Karpas-422 (cell line): ENCODE results near the gene MFSD6L. TPM values are rescaled to one million over a fixed set of nuclear protein-coding genes. Genes with fewer than 3 reads are reported as not detected.
A peak's percentile ranks its signal among the peaks of the same experiment; 100 is the strongest.

Source experiments
- DNase-seq: peaks from one replicate; pipeline ENCODE4 v3.0.0-alpha.2; 2015
- H2AFZ ChIP-seq: fragments of 200-600 bp; sonication (generic); 2 replicates; pipeline ENCODE4 v1.6.1; 2014; ENCODE audit warnings: antibody characterized with exemption, low read length, mixed read lengths
- H3K27ac ChIP-seq: fragments of 200-600 bp; sonication (generic); 2 replicates; pipeline ENCODE4 v1.5.1; 2014; ENCODE audit warnings: mild to moderate bottlenecking, low read length, moderate library complexity
- H3K27me3 ChIP-seq: fragments of 200-600 bp; sonication (generic); 2 replicates; pipeline ENCODE4 v1.6.1; 2014; ENCODE audit warnings: low read length, mixed read lengths
- H3K36me3 ChIP-seq: fragments of 200-600 bp; sonication (generic); 2 replicates; pipeline ENCODE4 v1.6.1; 2014; ENCODE audit warnings: low read length, mixed read lengths; ENCODE audit not compliant: insufficient read depth
- H3K4me1 ChIP-seq: fragments of 200-600 bp; sonication (generic); 2 replicates; pipeline ENCODE4 v1.6.1; 2014; ENCODE audit warnings: mild to moderate bottlenecking, low read length, mixed read lengths
- H3K4me2 ChIP-seq: fragments of 200-600 bp; sonication (generic); 2 replicates; pipeline ENCODE4 v1.6.1; 2014; ENCODE audit warnings: low read length, low read depth, mild to moderate bottlenecking; ENCODE audit not compliant: poor library complexity, severe bottlenecking
- H3K4me3 ChIP-seq: fragments of 200-600 bp; sonication (generic); 2 replicates; pipeline ENCODE4 v1.5.1; 2014; ENCODE audit warnings: mild to moderate bottlenecking, antibody characterized with exemption, low read length, mixed read lengths
- H3K79me2 ChIP-seq: fragments of 200-600 bp; sonication (generic); 2 replicates; pipeline ENCODE4 v1.6.1; 2014; ENCODE audit warnings: mild to moderate bottlenecking, low read length, mixed read lengths
- H3K9ac ChIP-seq: fragments of 200-600 bp; sonication (generic); 2 replicates; pipeline ENCODE4 v1.6.0; 2014; ENCODE audit warnings: low read length
- H3K9me2 ChIP-seq: fragments of 200-600 bp; sonication (generic), shearing (Covaris generic); replicated peaks from 2 replicates; pipeline ENCODE4 v1.6.0; 2014; ENCODE audit warnings: mild to moderate bottlenecking, low read length, moderate library complexity; ENCODE audit not compliant: insufficient read depth
- H3K9me3 ChIP-seq: fragments of 300-700, 200-600 bp; sonication (generic); 2 replicates; pipeline ENCODE4 v1.6.1; 2014; ENCODE audit warnings: low read length, mixed read lengths
- H4K20me1 ChIP-seq: fragments of 200-600 bp; sonication (generic); 2 replicates; pipeline ENCODE4 v1.6.1; 2014; ENCODE audit warnings: mild to moderate bottlenecking, antibody characterized with exemption, low read length, low read depth; ENCODE audit not compliant: insufficient read depth
- total RNA-seq: library from RNA; depleted of rRNA; stranded (reverse); fragments of >200 nt; shearing (Covaris generic); gene quantifications from 2 replicates; pipeline ENCODE4 v1.2.3, GENCODE V29; 2014; ENCODE audit warnings: low replicate concordance; rRNA removed

The MFSD6L gene, protein sequence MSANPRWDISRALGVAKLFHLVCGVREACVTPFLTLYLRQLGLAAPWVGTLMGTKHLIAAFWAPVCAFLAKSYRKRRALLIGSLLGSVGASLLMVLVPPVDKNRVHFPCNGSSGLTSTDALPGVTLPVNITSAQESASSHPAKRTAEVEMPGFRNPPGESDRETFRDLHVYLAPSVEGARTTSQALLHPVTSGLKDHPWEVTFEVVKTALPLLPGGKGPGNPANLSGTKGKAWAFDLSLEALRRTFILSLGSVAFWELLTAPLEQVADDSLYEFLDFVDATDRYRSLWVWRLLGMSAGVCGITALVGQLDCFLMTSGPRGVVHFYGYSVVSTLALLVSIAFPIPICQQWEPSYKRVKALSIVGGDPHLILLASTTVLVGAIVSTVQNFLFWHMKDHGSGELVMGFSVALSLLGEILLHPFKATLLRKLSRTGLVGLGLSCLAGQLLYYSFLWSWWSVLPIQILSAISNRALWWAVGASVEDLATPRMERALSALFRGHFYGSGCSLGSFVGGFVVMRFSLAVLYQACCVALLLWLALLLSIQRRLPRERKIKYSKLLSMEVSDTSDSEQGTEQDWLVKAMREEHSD
- total RNA-seq, result not detected in 2 replicates

DNA sequence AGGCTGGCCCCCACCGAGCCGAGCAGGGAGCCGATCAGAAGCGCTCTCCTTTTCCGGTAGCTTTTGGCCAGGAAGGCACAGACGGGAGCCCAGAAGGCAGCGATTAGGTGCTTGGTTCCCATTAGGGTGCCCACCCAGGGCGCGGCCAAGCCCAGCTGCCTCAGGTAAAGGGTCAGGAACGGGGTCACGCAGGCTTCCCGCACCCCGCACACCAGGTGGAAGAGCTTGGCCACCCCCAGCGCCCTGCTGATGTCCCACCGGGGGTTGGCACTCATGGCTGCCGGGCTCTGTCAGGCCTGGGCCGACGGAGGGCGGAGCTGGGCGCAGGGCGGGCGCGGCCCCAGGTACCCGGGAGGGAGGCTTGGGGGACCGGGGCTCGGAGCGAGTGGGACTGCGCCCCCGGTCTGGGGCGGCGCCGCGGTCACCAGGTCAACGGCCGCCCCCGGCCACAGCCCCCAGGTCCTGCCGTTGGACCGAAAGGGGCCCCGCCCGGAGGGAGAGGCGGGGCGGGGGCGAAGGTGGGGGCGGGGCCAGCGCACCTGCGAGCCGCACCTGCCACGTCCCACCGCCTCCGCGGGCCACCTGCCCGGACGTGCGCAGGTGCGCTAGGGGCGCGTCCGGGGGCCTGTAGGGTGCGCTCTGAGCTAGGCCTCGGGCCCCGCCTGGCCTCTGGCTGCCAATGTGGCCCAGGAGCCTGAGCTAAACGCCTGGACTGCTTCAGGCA, at the start of gene MFSD6L:
Gene MFSD6L (minus strand): TSS at position 520 of the 724 bp plus-strand sequence. CDS start 245 bp downstream, at position 275.
- Histone ChIP-seq H3K27me3 (no peaks in the 10 kb centered on the region), H3K4me1 (no peaks in the 10 kb centered on the region), H3K9me3 (no peaks in the 10 kb centered on the region), H3K36me3 (no peaks in the 10 kb centered on the region), H3K27ac (no peak within 1 kb of the TSS), H3K9me2 (no peaks in the 10 kb centered on the region), H4K20me1 (no peaks in the 10 kb centered on the region), H3K4me3 (no peak within 1 kb of the TSS), H3K4me2 (no peak within 1 kb of the TSS), H3K9ac (no peak within 1 kb of the TSS), H3K79me2 (no peaks in the 10 kb centered on the region), H2AFZ (no peak within 1 kb of the TSS)
- DNase-seq, result no peak

DNA sequence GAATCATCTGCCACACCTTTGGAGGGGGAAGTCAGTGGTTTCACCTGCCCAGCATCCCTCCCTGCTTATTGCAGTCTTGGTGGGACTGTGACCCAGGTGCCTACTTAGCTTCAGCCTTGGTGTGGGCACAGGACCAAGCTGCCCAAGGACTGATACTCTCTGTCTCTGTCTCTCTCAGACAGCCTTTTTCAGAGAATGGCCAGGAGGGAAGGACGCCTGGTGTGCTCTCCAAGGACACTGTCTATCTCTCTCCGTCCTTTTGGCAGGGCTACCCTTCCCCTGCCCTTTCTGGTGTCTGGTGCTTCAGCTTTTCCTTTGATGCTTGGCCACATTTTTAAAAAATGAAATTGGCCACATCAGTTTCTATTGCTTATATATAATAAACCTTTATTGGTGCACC, 48.7 kb upstream of the MFSD6L start:
- Histone ChIP-seq H3K4me1 (no peaks in the 10 kb centered on the region), H3K27ac (no peak overlapping the region)

DNA sequence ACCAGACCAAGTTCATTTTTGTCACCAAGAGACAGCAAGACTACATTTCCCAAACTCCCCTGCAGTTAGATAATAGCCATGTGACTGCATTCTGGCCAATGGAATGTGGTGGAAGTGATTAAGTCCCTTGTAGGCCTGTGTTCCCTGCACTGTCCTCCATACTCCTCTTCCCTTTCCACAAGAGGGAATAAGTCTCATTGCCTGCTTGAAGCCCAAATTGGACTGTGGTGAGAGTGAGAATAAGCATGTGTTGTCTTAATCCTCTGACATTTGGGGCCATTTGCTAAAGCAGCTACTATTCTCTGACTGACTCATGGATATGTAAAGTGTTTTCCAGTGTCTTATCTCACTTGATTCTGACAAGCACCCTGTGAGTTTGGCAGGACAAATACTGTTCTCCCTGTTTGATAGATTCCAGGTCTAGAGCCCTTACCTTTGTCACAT, 47.6 kb upstream of the MFSD6L start:
- no peaks in the 10 kb centered on the region for H3K4me1 ChIP-seq
- no peaks in the 10 kb centered on the region for H3K9me2 ChIP-seq
- H3K27ac ChIP-seq, result no peak overlapping the region
- H3K4me3 ChIP-seq, result no peak overlapping the region
- peak; percentile 56 for DNase-seq
- no peak overlapping the region for H3K4me2 ChIP-seq
- H3K9ac ChIP-seq, result no peak overlapping the region
- H4K20me1 ChIP-seq, result no peaks in the 10 kb centered on the region
- H2AFZ ChIP-seq, result no peak overlapping the region
- no peaks in the 10 kb centered on the region for H3K36me3 ChIP-seq
- no peaks in the 10 kb centered on the region for H3K79me2 ChIP-seq
- H3K9me3 ChIP-seq, result no peaks in the 10 kb centered on the region
- H3K27me3 ChIP-seq, result no peaks in the 10 kb centered on the region

More for the DNA sequence above, 48.7 kb upstream of the MFSD6L start:
- Histone ChIP-seq H3K4me3 (no peak overlapping the region), H2AFZ (no peak overlapping the region), H3K79me2 (no peaks in the 10 kb centered on the region), H3K4me2 (no peak overlapping the region), H3K9me2 (no peaks in the 10 kb centered on the region), H3K9me3 (no peaks in the 10 kb centered on the region), H3K36me3 (no peaks in the 10 kb centered on the region), H4K20me1 (no peaks in the 10 kb centered on the region), H3K27me3 (no peaks in the 10 kb centered on the region), H3K9ac (no peak overlapping the region)
- no peak for DNase-seq

DNA sequence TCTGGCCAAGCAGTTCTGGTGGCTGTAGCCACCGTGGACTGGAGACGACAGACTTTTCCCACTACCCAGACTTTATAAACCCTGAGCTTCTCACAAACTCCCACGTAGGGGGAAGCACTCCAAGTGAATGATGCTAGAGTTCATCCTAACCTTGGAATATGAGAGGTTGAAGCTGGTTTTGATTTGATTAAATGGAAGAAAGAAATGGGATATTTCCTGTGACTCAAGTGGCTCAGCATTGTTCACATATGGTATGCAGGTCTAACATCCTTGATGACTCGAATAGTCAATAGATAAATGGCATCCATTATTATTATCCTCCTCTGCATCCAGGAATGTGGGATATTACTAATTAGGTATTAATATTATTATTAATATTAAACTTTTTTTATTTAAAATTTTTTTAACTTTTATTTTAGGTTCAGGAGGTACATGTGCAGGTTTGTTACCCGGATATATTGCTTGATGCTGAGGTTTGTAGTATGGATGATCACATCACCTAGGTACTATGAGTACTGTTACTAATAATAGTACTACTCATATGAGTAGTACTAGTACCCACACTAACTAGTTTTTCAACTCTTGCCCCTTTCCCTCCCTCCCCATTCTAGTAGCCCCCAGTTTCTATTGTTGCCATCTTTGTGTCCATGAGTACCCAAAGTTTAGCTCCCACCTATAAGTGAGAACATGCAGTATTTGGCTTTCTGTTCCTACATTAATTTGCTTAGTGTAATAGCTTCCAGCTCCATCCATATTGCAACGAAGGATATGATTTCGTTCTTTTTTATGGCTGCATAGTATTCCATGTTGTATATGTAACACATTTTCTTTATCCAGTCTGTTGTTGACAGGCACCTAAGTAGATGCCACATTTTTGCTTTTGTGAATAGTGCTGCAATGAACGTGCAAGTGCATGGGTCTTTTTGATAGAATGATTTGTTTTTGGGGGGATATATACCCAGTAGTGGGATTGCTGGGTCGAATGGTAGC, 45.4 kb upstream of the MFSD6L start:
- Histone ChIP-seq H3K9ac (no peak overlapping the region), H3K79me2 (no peaks in the 10 kb centered on the region), H3K4me2 (no peak overlapping the region), H3K4me1 (no peaks in the 10 kb centered on the region), H4K20me1 (no peaks in the 10 kb centered on the region), H3K36me3 (no peaks in the 10 kb centered on the region), H3K27ac (no peak overlapping the region), H3K27me3 (no peaks in the 10 kb centered on the region), H3K4me3 (no peak overlapping the region), H2AFZ (no peak overlapping the region), H3K9me2 (no peaks in the 10 kb centered on the region), H3K9me3 (no peaks in the 10 kb centered on the region)
- no peak for DNase-seq

DNA sequence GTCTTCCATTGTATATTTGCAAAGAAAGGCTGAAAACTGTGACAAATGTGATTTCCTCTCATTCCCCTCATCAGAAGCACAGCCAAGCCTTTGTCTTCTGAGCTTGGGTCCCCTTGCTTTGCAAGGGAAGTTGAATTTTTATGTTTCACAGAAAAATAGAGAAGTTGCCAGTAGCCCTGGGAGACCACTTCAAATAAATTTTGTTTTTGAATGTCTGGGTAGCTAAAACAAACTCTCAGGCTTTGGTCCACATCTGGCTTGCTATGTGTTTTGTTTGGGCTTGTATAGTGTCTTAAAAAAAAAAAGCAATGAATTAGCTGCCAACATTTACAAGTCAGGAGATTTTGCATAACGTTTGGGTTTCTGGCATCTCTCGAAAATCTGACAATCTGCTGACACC, 44.2 kb upstream of the MFSD6L start:
- Histone ChIP-seq H3K27me3 (no peaks in the 10 kb centered on the region), H3K4me1 (no peaks in the 10 kb centered on the region), H3K9me3 (no peaks in the 10 kb centered on the region), H3K9me2 (no peaks in the 10 kb centered on the region), H3K4me2 (no peak overlapping the region), H3K79me2 (no peaks in the 10 kb centered on the region), H3K9ac (no peak overlapping the region), H3K27ac (no peak overlapping the region), H4K20me1 (no peaks in the 10 kb centered on the region), H3K4me3 (no peak overlapping the region), H2AFZ (no peak overlapping the region), H3K36me3 (no peaks in the 10 kb centered on the region)
- no peak for DNase-seq

DNA sequence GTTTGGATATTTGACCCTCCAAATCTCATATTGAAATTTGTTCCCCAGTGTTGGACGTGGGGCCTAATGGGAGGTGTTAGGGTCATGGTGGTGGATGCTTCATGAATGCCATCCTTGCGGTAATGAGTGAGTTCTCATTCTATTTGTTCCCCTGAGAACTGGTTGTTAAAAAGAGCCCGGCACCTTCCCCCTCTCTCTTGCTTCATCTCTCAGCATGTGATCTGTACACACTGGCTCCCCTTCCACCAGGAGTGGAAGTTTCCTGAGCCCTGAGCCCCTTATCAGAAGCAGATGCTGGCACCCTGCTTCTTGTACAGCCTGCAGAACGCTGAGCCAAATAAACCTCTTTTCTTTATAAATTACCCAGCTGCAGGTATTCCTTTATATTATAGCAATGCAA, 42.7 kb upstream of the MFSD6L start:
- Histone ChIP-seq H3K4me2 (no peak overlapping the region), H3K27ac (no peak overlapping the region), H3K79me2 (no peaks in the 10 kb centered on the region), H3K9me2 (no peaks in the 10 kb centered on the region), H3K36me3 (no peaks in the 10 kb centered on the region), H4K20me1 (no peaks in the 10 kb centered on the region), H3K4me3 (no peak overlapping the region), H3K9ac (no peak overlapping the region), H3K4me1 (no peaks in the 10 kb centered on the region), H3K9me3 (no peaks in the 10 kb centered on the region), H2AFZ (no peak overlapping the region), H3K27me3 (no peaks in the 10 kb centered on the region)
- no peak for DNase-seq

DNA sequence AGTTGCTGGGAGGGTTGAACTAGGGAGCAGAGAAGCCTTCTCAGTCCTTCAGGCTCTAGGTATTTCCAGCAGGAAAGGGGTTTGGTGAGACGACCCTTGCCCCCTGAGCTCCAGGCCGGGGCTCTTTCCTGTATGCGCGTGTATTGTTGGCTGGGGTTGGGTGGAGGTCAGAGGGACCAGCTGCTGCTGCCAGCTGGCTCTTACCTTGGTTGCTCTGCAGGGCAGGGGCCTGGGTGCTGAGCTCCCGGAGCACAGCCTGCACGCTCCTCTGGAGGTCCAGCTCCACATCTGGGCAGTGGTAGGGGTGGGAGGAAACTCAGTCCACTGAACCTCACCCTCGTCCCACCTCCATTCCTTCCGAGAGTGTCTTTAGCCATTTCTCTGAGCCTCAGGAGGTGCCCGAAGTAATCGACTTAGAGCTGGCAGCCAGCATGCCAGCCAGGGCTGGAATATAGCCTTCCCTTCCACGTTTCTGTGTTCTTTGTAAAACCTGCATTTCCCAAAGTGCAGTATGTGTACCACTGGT, 40.3 kb upstream of the MFSD6L start:
- no peak overlapping the region for H3K4me3 ChIP-seq
- H3K27me3 ChIP-seq, result no peaks in the 10 kb centered on the region
- H3K4me1 ChIP-seq, result no peaks in the 10 kb centered on the region
- H2AFZ ChIP-seq, result no peak overlapping the region
- H3K36me3 ChIP-seq, result no peaks in the 10 kb centered on the region
- H3K4me2 ChIP-seq, result no peak overlapping the region
- no peaks in the 10 kb centered on the region for H3K79me2 ChIP-seq
- H3K9me2 ChIP-seq, result no peaks in the 10 kb centered on the region
- H3K27ac ChIP-seq, result no peak overlapping the region
- no peak overlapping the region for H3K9ac ChIP-seq
- no peaks in the 10 kb centered on the region for H3K9me3 ChIP-seq
- no peaks in the 10 kb centered on the region for H4K20me1 ChIP-seq
- DNase-seq, result no peak
